Esophagus squamous epithelium (tissue), 4 donors: ENCODE data around the gene EML1.

Experiments
- POLR2A ChIP-seq, 4 donors: fragments of 450-650 bp; IDR thresholded peaks; one replicate each; pipeline ENCODE4 v1.6.1; 2017; ENCODE audit warnings: antibody characterized with exemption in 4 of 4, mild to moderate bottlenecking in 4 of 4, moderate library complexity in 3 of 4
- TF ChIP-seq, protein P1 (sequence below), 6 experiments: fragments of 450-650 bp in 4 of 6; fragments of 200-600 bp in 2 of 6; sonication (generic) in 2 of 6; IDR thresholded peaks; one replicate each; pipeline ENCODE4 v1.5.1; 2016 to 2019; ENCODE audit warnings: antibody characterized with exemption in 6 of 6, mild to moderate bottlenecking in 4 of 6, moderate library complexity in 4 of 6

DNA sequence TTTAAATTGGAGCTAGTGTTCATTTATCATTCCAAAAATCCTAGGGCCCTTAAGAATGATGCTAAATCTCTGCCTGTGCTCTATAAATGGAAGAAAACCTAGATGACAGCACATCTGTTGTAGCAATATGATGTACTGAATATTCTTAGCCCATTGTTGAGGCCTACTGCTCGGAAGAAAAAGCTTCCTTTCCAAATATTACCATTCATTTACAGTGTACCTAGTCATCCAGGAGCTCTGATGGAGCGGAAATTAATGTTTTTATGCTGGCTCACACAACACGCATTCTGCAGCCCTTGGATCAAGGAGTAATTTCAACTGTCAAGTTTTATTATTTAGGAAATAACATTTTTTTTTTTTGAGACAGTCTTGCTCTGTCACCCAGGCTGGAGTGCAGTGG lies 77.4 kb downstream of the EML1 start:
- TF ChIP-seq, protein P1, sequence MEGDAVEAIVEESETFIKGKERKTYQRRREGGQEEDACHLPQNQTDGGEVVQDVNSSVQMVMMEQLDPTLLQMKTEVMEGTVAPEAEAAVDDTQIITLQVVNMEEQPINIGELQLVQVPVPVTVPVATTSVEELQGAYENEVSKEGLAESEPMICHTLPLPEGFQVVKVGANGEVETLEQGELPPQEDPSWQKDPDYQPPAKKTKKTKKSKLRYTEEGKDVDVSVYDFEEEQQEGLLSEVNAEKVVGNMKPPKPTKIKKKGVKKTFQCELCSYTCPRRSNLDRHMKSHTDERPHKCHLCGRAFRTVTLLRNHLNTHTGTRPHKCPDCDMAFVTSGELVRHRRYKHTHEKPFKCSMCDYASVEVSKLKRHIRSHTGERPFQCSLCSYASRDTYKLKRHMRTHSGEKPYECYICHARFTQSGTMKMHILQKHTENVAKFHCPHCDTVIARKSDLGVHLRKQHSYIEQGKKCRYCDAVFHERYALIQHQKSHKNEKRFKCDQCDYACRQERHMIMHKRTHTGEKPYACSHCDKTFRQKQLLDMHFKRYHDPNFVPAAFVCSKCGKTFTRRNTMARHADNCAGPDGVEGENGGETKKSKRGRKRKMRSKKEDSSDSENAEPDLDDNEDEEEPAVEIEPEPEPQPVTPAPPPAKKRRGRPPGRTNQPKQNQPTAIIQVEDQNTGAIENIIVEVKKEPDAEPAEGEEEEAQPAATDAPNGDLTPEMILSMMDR (IDR thresholded peaks at IDR 0.05): no peak
- no peak for TF ChIP-seq POLR2A (IDR thresholded peaks at IDR 0.05)
